ENCODE data around the gene CHD2.

Gene CHD2

DNA sequence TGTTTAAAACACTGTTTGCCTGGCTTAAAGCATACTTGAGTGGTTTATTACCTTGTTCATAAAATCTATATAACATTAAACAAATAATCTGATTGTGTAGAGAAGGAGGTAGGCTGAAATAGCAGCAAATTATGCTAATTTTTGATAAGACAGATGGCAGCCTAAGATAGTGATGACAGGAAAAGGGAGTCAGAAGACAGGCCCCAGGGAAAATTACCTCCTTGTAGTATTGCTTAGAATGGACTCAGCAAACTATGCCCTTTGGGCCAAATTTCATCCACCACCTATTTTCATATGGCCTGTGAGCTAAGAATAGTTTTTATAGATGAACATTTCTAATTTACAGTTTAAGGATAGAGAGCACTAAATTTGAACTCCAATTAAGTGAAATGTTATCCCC is 37.8 kb downstream of the CHD2 start:
- Mint-ChIP-seq H3K4me1 (no peaks in the 10 kb centered on the region), H3K27ac (peak overlapping the region in 2 of 3 experiments; percentile 16 to 29), H3K36me3 (ENCODE audit: low read depth) (peaks cover 91% of the 10 kb centered on the region), H3K4me3 (no peak overlapping the region), H3K27me3 (ENCODE audit: low read depth) (no peaks in the 10 kb centered on the region), H3K9me3 (no peaks in the 10 kb centered on the region)
- TF ChIP-seq, protein P1, sequence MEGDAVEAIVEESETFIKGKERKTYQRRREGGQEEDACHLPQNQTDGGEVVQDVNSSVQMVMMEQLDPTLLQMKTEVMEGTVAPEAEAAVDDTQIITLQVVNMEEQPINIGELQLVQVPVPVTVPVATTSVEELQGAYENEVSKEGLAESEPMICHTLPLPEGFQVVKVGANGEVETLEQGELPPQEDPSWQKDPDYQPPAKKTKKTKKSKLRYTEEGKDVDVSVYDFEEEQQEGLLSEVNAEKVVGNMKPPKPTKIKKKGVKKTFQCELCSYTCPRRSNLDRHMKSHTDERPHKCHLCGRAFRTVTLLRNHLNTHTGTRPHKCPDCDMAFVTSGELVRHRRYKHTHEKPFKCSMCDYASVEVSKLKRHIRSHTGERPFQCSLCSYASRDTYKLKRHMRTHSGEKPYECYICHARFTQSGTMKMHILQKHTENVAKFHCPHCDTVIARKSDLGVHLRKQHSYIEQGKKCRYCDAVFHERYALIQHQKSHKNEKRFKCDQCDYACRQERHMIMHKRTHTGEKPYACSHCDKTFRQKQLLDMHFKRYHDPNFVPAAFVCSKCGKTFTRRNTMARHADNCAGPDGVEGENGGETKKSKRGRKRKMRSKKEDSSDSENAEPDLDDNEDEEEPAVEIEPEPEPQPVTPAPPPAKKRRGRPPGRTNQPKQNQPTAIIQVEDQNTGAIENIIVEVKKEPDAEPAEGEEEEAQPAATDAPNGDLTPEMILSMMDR (IDR thresholded peaks at IDR 0.05; ENCODE audit: unreplicated experiment in 3 of 3) = no peak

DNA sequence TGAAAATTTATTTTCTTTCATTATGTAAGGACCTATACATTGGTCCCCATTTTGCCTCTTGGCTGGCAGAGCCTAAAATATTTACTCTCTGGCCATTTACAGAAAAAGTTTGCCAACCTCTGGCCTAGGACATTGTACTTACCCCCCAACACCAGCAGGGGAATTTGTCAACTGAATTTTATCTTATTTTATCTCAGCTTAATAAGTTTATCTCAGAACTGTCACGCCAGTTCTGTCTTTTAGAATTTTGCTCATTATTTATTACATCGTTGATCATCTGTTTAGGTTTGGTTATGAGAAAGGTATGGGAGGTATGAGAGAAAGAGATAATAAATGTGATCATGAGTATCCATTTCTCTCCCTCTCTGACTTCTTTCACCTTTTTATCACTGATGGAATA is 38.3 kb downstream of the CHD2 start:
- Mint-ChIP-seq H3K36me3 (ENCODE audit: low read depth) (peaks cover 92% of the 10 kb centered on the region), H3K9me3 (no peaks in the 10 kb centered on the region), H3K27me3 (ENCODE audit: low read depth) (no peaks in the 10 kb centered on the region), H3K4me1 (no peaks in the 10 kb centered on the region), H3K27ac (no peak overlapping the region), H3K4me3 (no peak overlapping the region)
- TF ChIP-seq, protein P1 (IDR thresholded peaks at IDR 0.05; ENCODE audit: unreplicated experiment in 3 of 3) = peak in 2 of 3 experiments; percentile 21 to 33

DNA sequence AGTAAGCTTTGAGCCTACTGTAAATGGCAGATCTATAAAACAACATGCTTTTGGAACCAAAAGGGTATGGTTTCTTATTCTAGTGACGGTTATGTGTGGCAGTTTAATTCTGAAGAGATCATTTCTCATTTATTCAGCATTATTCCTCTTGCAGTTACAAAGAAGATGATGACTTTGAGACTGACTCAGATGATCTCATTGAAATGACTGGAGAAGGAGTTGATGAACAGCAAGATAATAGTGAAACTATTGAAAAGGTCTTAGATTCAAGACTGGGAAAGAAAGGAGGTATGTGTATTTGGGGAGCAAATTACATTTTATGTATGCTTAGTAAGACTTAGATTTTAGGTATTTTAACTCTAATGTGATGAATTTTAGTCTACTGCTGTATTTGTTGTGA is 41.5 kb downstream of the CHD2 start:
- no peak overlapping the region for H3K4me3 Mint-ChIP-seq

DNA sequence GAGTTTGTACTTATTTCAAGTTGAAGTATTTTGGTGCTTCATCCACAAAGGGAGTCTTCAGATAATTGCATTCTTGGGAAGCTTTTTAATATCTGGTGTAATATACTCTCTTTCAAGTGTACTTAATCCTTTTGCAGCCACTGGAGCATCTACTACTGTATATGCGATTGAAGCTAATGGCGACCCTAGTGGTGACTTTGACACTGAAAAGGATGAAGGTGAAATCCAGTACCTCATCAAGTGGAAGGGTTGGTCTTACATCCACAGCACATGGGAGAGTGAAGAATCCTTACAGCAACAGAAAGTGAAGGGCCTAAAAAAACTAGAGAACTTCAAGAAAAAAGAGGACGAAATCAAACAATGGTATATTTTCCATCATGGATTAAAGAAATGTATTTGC is 42.6 kb downstream of the CHD2 start:
- H3K4me1 Mint-ChIP-seq = no peaks in the 10 kb centered on the region
- H3K4me3 Mint-ChIP-seq = no peak overlapping the region
- H3K27me3 Mint-ChIP-seq (ENCODE audit: low read depth) = no peaks in the 10 kb centered on the region
- no peak overlapping the region for H3K27ac Mint-ChIP-seq
- peaks cover 13% of the 10 kb centered on the region for H3K9me3 Mint-ChIP-seq
- H3K36me3 Mint-ChIP-seq (ENCODE audit: low read depth) = peaks cover 90% of the 10 kb centered on the region
- TF ChIP-seq, protein P1 (IDR thresholded peaks at IDR 0.05; ENCODE audit: unreplicated experiment in 3 of 3) = no peak

More for the DNA sequence above, 41.5 kb downstream of the CHD2 start:
- peaks cover 90% of the 10 kb centered on the region for H3K36me3 Mint-ChIP-seq (ENCODE audit: low read depth)
- TF ChIP-seq, protein P1 (IDR thresholded peaks at IDR 0.05; ENCODE audit: unreplicated experiment in 3 of 3) = no peak
- H3K27ac Mint-ChIP-seq = no peak overlapping the region
- H3K9me3 Mint-ChIP-seq = peaks cover 7% of the 10 kb centered on the region
- H3K4me1 Mint-ChIP-seq = no peaks in the 10 kb centered on the region
- H3K27me3 Mint-ChIP-seq (ENCODE audit: low read depth) = no peaks in the 10 kb centered on the region

DNA sequence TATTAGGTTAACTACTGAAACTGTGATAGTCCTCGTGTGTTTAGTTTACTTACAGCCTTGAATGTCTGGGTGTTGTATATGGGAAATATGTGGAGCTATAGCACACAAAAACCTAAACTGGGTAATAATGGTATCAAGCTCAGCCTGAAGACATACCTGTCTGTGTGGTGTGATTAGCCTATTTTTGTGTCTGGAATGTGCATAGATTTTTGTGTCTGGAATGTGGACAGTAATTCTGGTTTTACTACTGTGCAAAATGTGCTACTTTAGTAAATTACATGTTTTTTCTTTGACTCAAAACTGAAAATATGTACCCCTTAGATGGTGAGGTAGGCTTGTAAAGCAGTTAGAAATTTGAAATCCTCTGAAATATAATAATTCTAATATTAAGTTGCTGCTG is 43.5 kb downstream of the CHD2 start:
- H3K9me3 Mint-ChIP-seq = peaks cover 18% of the 10 kb centered on the region
- no peaks in the 10 kb centered on the region for H3K27me3 Mint-ChIP-seq (ENCODE audit: low read depth)
- TF ChIP-seq, protein P1 (IDR thresholded peaks at IDR 0.05; ENCODE audit: unreplicated experiment in 3 of 3) = no peak
- H3K4me3 Mint-ChIP-seq = no peak overlapping the region
- peaks cover 92% of the 10 kb centered on the region for H3K36me3 Mint-ChIP-seq (ENCODE audit: low read depth)
- H3K27ac Mint-ChIP-seq = no peak overlapping the region
- no peaks in the 10 kb centered on the region for H3K4me1 Mint-ChIP-seq

- TF ChIP-seq, protein P1 (IDR thresholded peaks at IDR 0.05; ENCODE audit: unreplicated experiment in 3 of 3) = no peak
- Mint-ChIP-seq H3K27ac (no peak overlapping the region), H3K4me1 (peaks cover 5% of the 10 kb centered on the region), H3K27me3 (ENCODE audit: low read depth) (no peaks in the 10 kb centered on the region), H3K4me3 (no peak overlapping the region), H3K9me3 (peaks cover 30% of the 10 kb centered on the region), H3K36me3 (ENCODE audit: low read depth) (peaks cover 93% of the 10 kb centered on the region)
Observed at GRCh38 chr15:92944946-92945521, 44.9 kb downstream of the CHD2 start.
